GM18498 (cell line): ENCODE measurements around the gene SLC2A13.
"Not testable (repeated sequence)": the region's sequence is repeated elsewhere in the genome, so short reads cannot be mapped to it uniquely, and the experiment has no call there.

ENCODE experiments used
- ATAC-seq: cut with Tn5 transposase; IDR thresholded peaks from one replicate; pipeline ENCODE4 v1.9.1; 2021; ENCODE audit warnings: mild to moderate bottlenecking, moderate library complexity; ENCODE audit not compliant: unreplicated experiment

SLC2A13 gene

DNA sequence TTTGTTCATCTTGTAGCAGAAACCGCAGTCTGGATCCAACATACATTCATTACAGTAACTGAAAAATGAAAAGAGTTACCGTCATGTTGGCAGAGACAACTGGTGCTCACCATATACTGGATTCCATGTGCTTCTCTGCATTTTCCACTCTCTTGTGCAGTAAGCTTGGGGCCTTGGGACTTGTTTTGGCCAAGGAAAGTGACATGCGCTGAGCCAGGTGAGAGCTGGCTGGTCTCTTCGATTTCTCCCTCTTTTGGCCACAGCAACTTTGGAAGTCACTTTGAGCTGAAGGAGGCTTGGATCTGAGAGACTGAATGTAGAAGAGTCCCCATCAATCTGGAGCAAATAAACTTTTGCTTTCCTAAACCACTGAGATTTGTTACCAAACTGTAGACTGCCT, 275.7 kb downstream of the SLC2A13 start:
- ATAC-seq: no peak

DNA sequence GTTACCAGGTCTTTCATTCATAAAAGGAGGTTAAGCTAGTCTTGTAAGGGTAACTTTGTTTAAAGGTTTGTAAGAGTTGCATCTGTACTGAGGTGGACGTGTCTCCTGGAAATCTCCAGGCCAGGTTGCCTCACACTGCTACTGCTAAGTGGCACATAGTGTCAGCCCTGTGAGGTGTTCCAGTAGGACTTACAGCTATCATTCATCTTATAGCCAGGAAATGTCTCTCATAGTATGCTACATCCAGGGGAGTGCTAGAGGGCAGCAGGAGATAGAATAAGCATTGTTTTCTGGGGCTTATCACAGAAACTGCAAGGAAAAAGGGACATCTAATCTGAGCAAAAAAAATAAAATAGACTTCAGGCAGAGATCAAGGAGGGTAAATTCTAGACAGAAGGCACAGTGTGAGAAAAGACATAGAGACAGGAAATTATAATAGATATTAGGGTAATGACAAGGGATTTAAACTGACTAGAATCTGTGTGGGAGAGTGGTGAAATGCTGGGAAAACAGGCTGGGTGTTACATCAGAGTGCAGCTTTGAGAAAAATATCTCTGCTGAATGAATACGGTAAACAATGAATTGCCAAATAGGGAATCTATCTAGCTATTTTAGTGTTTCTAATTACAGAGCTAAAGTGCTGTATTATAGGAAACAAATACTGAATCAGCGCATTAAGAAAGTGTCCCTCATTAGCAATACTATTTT, 281.2 kb downstream of the SLC2A13 start:
- ATAC-seq: no peak

DNA sequence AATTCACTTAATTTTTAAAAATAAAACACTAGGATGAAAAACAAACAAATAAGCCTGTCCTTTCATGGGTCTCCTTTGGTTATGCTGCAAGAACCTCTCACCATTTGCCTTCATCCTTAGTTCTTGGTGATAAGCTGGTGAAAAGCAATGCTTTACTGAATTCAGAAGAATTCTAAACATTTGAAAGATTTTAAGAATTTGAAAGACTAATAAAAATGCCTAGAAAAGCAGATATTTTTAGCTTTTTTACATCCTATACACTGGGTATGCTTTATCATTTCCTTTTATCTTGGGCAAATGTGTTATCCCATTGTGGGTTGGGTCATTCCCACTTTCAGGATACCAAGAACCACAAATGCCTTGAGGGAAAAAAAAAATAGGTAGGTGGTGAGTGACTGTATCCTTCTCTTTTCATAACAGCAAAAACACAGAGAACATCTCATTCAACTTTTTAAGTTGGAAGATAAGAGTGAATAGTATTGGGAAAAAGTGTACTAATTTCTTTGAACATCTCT, 289.2 kb downstream of the SLC2A13 start:
- no peak for ATAC-seq

DNA sequence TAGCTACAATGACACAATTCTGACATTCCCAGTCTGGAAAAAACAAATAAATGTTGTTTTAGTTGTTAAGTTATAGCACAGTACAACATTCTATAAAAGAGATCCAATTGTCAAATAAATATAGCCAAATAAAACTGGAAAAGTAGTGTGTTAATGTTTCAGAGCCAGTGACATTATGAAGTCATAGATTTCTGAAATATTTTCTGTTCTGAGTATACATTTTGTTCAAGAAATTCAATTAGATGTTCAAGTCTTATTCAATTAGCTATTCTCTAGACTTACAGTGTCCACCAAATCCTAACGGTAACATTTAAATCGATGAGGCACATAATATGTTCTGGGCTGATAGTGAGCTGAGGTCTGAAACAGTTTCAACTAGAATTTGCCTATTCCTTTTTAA, 290.1 kb downstream of the SLC2A13 start:
- no peak for ATAC-seq

DNA sequence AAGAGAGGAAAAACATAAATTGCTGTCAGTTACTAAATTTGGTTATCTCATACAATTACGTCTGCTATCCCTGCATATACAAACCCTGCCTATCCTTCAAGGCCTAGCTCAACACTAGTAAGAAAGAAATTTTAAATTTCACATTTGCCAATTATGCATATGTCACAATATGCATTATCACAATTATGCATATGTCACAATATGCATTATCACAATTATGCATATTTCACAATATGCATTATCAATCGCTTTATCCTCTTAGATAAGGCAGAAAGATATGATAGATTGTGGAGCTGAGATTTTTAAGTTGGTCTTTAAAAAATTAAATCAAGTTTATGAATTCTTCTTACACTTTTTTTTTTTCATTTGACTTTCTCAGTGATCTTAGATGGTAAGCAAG, 291.3 kb downstream of the SLC2A13 start:
- no peak for ATAC-seq

DNA sequence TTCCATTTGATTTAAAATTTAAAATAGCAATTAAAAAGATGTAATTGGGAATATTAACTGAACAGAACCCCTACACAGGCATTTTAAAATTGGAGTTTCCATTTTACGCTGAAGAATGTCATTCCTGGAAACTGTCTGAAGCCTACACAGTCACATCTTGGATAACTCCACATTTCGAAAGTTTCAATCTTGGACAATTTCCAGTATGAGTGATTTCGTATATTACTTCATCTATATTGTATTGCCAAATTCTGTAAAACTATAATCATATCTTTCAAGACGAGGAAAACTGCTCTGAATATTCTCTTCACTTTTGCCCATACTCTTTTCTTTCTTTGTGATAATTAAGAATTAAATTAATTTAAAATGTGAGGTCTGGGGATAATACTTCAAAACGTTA, 292.1 kb downstream of the SLC2A13 start:
- ATAC-seq: no peak

GRCh38 chr12:39812456-39812855, 293.4 kb downstream of the SLC2A13 start:
- not testable (repeated sequence) for ATAC-seq

DNA sequence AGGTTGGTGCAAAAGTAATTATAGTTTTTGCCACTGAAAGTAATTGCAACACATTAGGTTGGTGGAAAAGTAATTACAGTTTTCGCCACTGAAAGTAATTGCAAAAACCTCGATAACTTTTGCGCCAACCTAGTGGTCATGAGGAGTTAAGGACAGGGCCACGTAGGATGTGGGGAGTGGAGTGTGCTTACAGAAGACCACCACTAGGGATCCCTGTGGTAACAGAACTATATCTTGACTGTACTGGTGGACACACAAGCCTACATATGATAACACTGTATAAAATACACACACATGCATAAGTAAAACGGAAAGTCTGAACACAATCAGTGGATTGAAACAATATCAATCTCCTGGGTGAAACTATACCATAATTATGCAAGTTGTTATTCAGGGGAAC, 298.8 kb downstream of the SLC2A13 start:
- ATAC-seq: no peak

DNA sequence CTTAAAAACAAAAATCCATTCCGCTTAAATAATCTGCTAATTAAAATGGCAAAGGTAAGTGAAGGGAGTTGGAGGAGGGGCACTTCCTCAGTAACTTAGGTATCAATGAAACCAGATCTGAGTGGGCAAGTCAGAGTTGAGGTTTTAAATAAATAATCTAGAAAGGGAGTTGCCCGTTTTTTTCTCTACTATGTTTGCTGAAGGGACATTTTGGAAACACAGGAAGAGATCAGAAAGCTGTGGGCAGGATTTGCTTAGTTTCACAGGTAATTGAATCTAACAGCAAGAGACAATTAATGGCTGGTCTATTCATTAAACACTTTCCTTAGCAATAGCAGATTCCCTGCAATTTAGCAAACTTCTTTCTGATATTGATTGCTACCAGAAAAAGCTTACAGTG, 300.2 kb downstream of the SLC2A13 start:
- no peak for ATAC-seq

GRCh38 chr12:39804898-39805297, 301.0 kb downstream of the SLC2A13 start:
- ATAC-seq: no peak

DNA sequence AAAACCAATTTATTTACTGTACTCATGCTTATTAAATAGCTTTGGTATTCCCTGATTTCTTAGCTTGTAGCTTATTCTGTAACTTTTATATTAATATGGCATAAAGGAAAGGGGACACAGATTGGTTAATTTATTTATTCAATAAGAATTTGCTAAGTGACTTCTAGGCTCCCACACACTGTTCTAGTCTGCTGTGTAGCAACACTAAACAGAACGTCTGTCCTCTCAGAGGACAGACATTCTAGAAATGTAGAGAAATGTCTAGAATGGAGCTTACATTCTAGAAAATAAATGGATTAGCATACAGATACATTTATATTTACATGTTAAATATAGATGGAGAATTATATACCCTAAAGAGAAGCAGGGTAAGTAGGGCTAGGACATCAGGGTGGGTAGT, 301.4 kb downstream of the SLC2A13 start:
- no peak for ATAC-seq

DNA sequence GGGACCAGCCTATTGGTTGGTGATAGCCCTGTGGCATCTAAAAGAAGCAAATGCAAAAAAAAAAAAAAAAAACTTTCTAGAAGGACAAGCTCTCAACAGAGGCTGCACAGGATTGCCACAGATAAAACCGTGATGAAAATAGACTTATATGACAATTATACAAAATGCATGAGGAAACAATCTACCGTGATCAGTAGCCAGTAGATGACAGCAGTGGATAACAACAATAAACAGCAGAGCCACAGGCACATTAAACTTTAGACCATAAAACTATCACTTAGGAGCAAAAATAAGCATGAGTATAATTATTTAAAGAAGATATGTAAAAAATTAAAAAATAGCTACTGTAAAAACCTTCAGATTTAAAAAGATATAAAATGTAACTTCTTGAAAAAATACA, 302.7 kb downstream of the SLC2A13 start:
- ATAC-seq: no peak

DNA sequence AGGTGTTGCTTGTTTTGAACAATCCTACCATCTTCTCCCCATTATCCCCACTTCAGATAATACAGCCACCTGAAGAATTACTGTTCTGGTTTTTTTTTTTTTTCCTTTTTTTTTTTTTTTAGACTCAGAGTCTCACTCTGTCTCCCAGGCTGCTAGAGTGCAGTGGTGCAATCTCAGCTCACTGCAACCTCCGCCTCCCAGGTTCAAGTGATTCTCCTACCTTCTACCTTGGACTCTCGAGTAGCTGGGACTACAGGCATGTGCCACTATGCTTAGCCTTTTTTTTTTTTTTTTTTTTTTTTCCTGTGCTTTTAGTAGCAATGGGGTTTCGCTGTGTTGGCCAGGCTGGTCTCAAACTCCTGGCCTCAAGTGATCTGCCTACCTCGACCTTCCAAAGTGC, 306.9 kb downstream of the SLC2A13 start:
- ATAC-seq: no peak

DNA sequence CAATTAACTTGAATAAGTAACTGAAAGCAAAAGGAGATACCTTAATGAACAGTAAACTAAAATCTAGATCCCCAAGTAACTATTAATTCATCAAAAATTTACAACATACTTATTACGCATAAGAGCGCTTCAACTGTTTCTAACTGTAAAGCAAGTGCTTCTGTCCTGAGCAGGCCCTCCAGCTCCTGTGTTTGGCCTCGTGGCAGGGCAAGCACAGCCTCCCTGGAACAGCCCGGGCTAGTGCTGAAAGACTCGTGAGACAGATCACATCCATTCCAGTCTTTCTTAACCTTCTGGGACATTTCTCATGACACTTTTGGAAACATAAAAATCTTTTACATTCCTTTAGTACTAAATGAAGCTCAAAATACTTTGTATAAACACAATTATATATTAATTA, 307.5 kb downstream of the SLC2A13 start:
- ATAC-seq: no peak

DNA sequence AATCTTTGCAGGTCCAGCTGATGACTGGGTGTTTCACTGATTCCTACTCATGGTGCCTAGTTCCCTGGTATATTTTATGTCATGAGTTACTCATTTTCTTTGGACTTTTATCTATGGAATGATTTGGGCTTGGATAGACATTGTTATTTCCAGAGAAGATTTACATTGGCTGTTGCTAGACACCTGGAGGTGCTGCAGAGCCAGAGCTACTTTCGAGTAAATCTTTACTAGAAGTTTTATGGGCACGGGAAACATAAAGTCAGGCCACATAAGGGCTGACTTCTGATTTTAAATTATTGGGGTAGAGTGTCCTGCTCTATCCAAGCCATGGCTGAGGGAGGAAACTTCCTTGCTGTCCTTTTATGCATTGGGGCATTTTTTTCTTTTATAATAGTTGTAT, 310.4 kb downstream of the SLC2A13 start:
- ATAC-seq: no peak

- no peak for ATAC-seq
These were observed 312.9 kb downstream of the SLC2A13 start for GRCh38 chr12:39792938-39793337.

GRCh38 chr12:39788239-39788638, 317.6 kb downstream of the SLC2A13 start:
- no peak for ATAC-seq

DNA sequence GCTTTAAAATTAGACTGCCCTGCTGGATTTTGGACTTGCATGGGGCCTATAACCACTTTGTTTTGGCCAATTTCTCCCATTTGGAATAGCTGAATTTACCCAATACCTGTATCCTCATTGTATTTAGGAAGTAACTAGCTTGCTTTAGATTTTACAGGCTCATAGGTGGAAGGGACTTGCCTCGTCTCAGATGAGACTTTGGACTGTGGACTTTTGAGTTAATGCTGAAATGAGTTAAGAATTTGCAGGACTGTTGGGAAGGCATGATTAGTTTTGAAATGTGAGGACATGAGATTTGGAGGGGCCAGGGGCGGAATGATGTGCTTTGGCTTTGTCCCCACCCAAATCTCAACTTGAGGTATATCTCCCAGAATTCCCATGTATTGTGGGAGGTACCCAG, 320.1 kb downstream of the SLC2A13 start:
- not testable (repeated sequence) for ATAC-seq

DNA sequence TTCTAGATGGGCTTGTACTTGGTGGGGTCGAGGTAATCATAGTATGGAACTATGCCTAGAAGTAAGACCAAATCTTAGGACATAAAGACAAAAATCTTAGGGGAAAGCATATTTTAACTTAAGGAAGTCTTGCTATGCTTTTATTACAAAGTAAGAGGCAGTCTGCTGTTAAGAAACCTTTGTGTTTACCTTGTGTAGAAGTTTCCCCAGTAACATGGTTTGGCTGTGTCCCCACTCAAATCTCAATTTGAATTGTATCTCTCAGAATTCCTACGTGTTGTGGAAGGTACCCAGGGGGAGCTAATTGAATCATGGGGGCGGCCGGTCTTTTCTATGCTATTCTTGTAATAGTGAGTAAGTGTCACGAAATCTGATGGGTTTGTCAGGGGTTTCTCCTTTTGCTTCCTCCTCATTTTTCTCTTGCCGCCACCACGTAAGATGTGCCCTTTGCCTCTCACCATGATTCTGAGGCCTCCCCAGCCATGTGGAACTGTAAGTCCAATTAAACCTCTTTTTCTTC, 323.8 kb downstream of the SLC2A13 start:
- ATAC-seq: no peak

DNA sequence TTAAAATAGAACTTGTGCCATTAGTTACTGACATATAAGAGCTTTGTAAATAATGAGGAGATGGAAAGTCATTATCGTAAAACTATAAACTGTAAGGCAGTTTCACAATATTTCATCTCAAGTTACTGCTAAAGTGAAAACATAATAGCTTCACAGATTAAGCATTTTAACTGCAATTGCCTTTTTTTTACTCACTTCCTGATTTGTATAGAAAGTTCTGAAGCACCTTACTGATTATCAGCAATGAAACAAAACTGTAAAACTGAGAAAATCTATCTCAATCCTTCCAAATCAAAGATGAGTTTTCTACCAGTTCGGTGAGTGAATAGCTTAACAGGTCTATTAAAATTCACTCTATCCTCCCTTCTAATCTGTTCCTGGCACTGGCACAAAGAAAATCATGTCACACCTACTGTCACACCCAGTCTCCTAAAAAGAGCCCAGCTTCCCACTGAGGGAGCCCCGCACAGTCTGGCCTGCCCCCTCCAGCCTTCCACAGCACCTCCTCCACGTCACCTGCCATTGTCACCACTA, 324.9 kb downstream of the SLC2A13 start:
- no peak for ATAC-seq

GRCh38 chr12:39780411-39780912, 325.4 kb downstream of the SLC2A13 start:
- no peak for ATAC-seq

DNA sequence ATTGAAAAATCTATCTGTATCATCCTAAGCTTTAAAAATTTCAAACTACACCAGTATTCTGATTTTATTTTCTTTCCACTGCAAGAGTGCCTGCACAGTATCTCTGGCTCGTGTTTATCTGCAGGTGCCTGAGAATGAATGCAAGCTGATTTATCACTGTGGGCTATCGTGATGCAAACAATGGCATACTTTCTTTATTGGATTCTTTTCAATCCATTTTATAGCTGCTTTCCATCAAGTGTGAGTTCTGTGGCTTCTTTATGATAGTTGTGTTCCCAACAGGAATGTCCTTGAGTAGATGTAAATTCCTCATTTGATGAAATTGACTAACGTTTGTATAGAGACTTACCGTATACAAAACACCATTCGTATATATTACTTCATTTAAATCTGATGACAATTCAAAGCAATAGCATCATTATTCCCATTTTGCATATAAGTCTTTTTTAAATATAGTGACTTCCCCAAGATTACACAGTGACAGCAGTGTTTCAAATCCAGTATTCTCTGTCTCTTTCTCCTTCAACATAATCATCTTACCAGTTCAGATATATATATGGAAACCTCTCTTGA, 326.0 kb downstream of the SLC2A13 start:
- ATAC-seq: no peak
